Islet of Langerhans (tissue), 1 donor: ENCODE results near the gene ZBTB8B.
"Not testable (repeated sequence)": the region's sequence is repeated elsewhere in the genome, so short reads cannot be mapped to it uniquely, and the experiment has no call there.

Experiments
- FAIRE-seq: peaks from one replicate; lab custom pipeline; 2011; peaks lifted over from hg19 to GRCh38; lab: Jason Lieb, UNC

Gene ZBTB8B

GRCh38 chr1:32464716-32465577 is at the start of gene ZBTB8B:
Gene ZBTB8B (plus strand): TSS chr1:32465072. CDS start chr1:32470625, 5,553 bp downstream.
- FAIRE-seq: no peak

DNA sequence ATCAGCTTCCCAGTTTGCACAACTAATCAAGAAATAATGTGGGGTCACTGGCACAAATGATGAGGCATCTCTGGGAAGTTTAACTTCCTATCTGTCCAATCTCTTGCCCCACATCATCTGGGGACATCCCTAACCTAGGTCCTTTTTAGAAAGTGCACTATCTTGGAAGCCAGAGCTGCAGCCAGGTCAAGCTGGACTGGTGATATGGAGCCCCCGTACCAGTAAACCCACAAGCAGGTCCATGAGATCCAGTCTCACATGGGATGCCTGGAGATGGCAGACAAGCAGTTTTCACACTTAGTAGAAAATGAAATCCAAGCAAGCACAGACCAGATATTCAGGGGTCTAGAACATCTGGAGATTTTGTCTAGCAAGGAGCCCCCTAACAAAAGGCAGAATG is 43.1 kb upstream of the ZBTB8B start:
- no peak for FAIRE-seq

- no peak for FAIRE-seq
Observed at GRCh38 chr1:32426489-32427255, 38.2 kb upstream of the ZBTB8B start.

DNA sequence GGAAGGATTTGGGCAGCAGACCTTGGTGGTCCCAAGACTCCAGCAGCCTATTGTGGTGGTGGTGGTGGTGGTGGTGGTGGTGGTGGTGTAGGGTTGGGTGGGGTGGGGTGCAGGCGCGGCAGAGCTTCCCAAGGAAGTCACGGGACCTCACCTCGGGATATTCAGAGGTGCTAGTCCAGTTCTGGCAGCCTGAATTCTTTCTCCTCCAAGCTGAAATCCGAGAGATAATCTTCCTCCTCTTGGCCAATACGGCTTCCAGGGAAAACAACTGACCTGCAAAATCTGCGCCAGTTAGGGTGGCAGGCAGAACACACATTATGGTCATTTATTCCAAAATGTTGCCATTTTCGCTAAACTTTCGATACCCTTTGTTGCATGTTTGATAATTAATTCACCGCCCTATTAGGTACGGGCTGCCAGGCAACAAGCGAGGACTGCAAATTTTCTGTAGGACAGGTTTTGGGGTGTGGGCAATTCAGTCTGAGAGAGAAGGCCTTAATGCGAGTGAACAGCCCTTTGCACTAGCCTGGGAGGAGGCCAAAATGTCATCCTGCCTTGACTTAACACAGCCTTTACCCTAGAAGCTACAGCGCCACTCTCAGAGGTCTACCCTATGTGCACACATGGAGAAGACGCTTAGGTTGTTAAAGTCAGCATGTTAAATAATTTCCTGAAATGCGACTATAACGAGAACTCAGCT is 37.5 kb upstream of the ZBTB8B start:
- no peak for FAIRE-seq

DNA sequence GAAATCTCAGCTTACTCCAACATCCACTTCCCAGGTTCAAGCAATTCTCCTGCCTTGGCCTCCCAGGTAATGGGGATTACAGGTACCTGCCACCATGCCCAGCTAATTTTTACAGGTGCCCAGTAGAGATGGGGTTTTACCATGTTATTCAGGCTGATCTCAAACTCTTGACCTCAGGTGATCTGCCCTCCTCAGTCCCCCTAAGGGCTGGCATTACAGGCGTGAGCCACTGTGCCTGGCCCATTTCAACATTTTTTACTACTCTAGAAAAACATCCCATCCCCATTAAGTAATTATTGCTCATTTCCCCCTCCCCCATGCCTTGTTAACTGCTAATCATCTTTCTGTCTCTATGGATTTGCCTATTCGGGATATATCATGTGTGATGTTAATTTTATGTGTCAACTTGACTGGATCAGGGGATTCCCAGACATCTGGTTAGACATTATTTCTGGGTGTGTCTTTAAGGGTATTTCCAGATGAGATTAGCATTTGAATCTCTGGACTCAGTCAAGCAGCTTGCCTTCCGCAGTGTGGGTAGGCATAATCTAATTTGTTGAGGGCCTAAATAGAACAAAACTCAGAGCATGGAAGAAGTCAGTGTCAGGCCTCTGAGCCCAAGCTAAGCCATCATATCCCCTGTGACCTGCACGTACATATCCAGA is 33.0 kb upstream of the ZBTB8B start:
- no peak for FAIRE-seq

- FAIRE-seq: no peak
Observed at GRCh38 chr1:32438136-32438535, 26.7 kb upstream of the ZBTB8B start.

DNA sequence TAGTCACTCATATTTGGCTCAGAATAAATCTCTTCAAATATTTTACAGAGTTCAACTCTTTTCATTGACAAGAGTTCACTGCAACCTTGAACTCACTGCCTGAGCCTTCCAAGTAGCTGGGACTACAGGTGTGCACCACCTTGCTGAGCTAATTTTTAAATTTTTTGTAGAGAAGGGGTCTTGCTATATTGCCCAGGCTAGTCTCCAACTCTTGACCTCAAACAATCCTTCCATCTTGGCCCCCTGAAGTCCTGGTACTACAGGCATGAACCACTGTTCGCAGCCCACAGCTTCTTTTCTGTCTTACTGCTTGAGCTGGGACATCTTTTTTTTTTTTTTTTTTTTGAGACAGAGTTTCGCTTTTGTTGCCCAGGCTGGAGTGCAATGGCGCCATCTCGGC is 26.1 kb upstream of the ZBTB8B start:
- not testable (repeated sequence) for FAIRE-seq

DNA sequence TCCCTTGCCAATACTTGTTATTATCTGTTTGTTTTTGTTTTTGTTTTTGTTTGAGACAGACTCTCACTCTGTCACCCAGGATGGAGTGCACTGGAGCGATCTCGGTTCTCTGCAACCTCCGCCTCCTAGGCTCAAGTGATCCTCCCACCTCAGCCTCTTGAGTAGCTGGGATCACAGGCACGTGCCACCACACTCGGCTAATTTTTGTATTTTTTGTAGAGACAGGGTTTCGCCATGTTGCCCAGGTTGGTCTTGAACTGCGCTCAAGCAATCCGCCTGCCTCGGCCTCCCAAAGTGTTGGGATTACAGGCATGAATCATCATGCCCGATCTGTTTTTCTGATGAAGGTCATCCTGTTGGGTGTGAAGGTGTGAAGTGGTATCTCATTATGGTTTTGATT is 23.4 kb upstream of the ZBTB8B start:
- not testable (repeated sequence) for FAIRE-seq

GRCh38 chr1:32447469-32448185 is 17.2 kb upstream of the ZBTB8B start:
- no peak for FAIRE-seq

GRCh38 chr1:32448186-32448772 is 16.6 kb upstream of the ZBTB8B start:
- not testable (repeated sequence) for FAIRE-seq

- no peak for FAIRE-seq
Observed at GRCh38 chr1:32448773-32449456, 16.0 kb upstream of the ZBTB8B start.

GRCh38 chr1:32449457-32449831 is 15.4 kb upstream of the ZBTB8B start:
- FAIRE-seq: not testable (repeated sequence)

DNA sequence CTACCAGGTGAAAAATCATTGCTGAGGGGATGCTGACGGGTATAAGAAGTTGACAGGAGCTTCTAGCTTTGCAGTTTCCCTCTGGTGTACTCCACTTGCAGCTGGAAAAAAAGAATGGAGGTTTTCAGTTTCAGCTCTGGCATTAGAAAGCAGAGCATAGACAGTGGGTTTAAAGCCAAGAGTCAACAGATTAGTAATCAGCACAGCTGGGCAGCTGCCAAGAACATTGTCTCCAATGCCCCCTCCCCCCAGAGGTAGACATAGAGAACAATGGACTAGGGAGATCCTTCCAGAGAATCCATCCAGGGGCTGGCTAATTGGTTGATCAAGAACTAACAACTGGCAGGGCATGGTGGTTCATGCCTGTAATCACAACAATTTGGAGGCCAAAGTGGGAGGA is 10.1 kb upstream of the ZBTB8B start:
- no peak for FAIRE-seq

DNA sequence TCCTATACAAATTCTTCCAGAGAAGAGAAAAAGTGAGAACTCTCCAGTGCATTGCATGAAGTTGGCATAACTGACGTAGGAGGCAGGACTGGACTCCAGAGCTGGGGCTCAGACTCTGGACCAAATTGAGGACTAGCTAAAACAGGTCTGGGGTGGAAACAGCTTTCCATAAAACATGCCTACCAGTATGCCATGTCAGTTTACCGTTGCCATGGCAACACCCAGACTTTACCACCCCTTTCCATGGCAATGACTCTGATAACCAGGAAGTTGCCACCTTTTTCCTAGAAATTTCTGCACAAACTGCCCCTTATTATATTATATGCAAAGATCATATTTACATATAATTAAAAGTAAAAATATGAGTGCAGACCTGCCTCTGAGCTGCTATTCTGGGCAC is 8.9 kb upstream of the ZBTB8B start:
- FAIRE-seq: no peak

- not testable (repeated sequence) for FAIRE-seq
Observed at GRCh38 chr1:32458798-32459197, 6.1 kb upstream of the ZBTB8B start.

- not testable (repeated sequence) for FAIRE-seq
Observed at GRCh38 chr1:32462977-32463376, 1.9 kb upstream of the ZBTB8B start.

GRCh38 chr1:32464191-32464715 is 619 bp upstream of the ZBTB8B start:
- no peak for FAIRE-seq

- FAIRE-seq: no peak
Observed at GRCh38 chr1:32465578-32465933, 684 bp downstream of the ZBTB8B start.

DNA sequence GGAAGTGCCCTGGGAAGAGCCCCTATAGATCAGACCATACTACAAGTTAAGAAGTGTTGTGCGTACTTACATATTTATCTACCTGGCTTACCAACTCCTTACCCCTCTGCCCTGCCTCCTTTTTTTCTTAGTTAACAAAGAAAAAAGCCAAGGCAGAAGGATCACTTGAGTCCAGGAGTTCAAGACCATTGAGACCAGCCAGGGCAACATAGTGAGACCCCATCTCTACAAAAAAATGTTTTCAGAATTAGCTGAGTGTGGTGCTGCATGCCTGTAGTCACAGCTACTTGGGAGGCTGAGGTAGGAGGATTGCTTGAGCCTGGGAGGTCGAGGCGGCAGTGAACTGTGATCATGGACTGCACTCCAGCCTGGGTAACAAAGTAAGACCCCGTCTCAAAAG is 1.9 kb downstream of the ZBTB8B start:
- FAIRE-seq: no peak

- FAIRE-seq: no peak
Observed at GRCh38 chr1:32468791-32469190, 3.9 kb downstream of the ZBTB8B start.
